Measurements from ENCODE around the gene ELMOD1.

Gene ELMOD1

GRCh38 chr11:107587306-107587979 is 3.5 kb upstream of the ELMOD1 start:
- FAIRE-seq = no peak

DNA sequence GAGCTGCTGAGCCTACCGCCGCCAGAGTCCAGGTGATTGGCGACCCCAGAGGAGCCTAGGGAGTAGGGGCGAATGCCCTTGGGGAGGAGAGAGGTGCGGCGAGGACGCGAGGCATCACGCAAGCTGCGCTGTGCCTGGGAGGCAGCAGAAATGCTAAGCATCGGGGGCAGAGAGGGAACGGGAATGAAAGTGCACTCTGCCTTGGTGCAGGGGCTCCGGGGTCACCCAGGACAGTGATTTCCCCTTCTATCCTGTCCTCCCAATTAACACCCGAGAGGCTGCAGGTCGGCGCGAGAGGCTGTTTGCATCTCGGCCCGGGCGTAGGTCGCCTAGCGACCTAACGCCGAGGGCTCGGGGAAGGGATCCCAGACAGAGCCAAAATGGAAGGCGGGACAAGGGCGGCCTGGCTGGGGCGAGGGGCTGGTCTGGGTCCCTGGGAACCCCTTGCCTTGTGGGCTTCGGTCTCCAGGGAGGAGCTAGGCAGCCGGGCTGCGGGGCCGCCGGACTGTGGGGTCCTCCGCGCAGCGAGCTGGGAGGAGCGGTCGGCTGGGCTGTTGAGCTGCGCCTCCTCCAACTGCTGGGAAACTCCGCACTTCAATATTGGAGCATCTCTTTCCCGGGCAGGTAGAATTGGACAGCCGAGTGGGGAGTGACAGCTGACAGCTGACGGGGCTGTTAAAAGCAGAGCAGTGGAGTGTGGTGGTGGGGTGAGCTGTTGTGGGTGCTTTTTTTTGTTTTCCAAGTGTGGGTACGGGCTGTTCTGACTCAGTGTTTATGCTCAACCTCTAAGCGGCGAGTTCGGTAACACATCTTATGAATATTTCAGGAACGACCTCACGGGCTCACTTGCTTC is 657 bp downstream of the ELMOD1 start:
- FAIRE-seq = no peak

DNA sequence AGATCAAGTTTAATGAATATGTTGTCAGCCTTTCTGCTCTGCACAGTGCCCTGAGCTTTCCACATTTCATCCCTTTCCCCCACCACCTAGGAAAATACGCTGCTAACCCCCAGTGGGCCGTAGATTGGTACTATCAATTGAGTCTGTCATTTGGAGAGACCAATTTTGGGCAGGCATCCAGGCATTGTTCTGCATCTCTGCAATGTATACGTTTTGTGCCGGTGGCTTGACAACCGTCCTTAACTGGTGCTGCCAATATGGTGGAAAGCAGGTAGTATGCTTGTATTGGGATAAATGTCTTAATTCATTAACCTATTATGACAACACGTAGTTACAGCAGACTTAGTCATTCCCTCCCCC is 1.3 kb downstream of the ELMOD1 start:
- FAIRE-seq = no peak

- FAIRE-seq = no peak
Observed at GRCh38 chr11:107592813-107593212, 1.9 kb downstream of the ELMOD1 start.

- FAIRE-seq = no peak
Observed at GRCh38 chr11:107593951-107594350, 3.0 kb downstream of the ELMOD1 start.

DNA sequence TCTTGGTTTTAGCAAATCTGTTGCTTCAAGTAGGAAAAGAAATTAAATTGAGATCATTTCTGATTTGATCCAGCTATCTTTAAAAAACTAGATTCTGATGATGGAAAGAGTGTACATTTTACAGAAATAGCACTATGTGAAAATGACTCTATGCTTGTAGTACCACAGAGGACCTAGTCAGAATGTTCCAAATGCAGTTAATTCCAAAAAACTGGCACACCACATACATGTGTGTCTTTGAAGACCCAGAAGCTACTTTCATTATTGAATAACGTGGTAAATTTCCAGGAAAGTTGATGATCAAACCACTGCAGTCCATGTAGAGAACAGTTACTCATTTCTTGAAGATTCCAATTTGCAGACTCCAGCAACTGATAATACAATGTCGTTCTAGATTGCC is 3.8 kb downstream of the ELMOD1 start:
- no peak for FAIRE-seq

GRCh38 chr11:107598225-107599139 is 7.5 kb downstream of the ELMOD1 start:
- FAIRE-seq = no peak

- FAIRE-seq = peak; percentile 59
Observed at GRCh38 chr11:107605061-107606006, 14.4 kb downstream of the ELMOD1 start.

DNA sequence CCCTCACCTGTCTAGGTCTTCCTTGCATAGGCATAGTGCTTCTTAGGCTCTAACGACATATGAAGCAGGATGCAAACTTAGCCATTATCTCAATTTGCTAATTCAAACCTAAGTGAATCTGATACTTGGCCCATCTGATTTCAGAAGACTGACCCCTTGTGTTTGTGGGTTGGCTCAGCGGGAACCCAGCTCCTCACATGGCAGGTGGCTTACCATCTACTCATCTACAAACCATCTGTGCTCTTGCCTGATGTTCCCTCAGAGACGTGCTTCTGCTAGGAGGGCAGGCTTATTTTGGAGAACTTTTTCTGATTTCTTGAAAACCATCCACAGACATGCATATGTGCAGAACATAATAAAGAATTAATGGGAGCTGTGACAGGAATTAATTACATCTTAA is 15.2 kb downstream of the ELMOD1 start:
- no peak for FAIRE-seq

GRCh38 chr11:107608809-107609208 is 17.9 kb downstream of the ELMOD1 start:
- FAIRE-seq = no peak

DNA sequence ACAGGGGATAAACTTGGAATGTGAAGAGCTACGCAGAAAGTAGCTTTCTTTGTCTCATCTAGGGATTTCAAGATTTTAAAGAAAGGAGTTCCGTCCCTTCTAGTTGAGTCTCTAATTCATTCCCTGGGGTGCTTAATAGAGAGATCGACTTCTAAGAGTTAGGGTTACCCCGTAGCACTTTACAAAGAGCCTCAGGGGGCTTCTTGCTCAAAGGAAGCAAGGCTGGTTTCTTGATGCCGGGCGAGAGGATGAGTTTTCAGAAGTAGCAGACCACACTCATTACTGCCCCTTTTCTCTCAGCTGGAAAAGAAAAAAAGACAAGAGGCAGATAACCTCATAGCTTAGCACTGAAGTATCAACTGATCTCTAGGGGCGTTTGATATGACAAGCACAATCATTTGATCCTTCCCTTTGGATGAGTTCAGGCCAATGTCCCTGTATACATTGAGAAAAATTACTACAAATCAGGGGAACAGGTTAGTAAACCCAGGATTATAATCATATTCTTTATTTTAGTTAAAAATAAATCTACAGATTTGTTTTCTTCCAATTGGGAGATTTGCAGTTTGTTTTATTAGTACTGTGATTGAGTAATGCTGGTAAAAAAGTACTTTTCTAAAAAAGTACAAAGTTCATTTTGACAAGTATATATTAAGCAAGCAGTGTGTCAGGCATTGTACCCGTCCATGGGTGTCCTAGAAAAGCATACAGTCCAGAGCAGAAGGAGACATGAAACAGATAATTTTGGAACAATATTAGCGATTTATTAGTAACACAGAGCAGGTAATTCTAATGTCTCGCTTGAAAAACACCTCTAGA is 18.7 kb downstream of the ELMOD1 start:
- FAIRE-seq = no peak

- FAIRE-seq = no peak
Observed at GRCh38 chr11:107612445-107612844, 21.5 kb downstream of the ELMOD1 start.

- FAIRE-seq = no peak
Observed at GRCh38 chr11:107619926-107620325, 29.0 kb downstream of the ELMOD1 start.

- FAIRE-seq = no peak
Observed at GRCh38 chr11:107621081-107621480, 30.1 kb downstream of the ELMOD1 start.

DNA sequence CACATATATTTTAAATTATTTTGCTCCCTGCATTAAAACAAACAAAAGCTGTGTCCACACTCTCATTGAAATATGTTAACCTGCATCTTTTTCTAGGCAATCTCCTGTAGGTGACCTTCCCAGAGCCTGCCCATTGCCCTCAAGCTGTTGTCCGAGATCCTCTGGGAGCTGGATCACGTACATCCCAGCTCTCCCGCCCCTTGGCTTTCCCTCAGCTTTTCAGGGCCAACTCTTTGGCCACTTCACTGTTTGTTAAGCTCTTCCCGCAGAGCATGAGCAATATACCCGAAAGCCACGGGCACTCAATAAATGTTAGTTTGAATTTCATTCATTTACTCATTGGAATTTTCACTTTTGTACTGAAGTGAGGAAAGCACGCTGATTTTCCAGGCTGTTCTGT is 32.2 kb downstream of the ELMOD1 start:
- no peak for FAIRE-seq

- no peak for FAIRE-seq
Observed at GRCh38 chr11:107624983-107625684, 34.2 kb downstream of the ELMOD1 start.

- FAIRE-seq = no peak
Observed at GRCh38 chr11:107625685-107625989, 34.7 kb downstream of the ELMOD1 start.

DNA sequence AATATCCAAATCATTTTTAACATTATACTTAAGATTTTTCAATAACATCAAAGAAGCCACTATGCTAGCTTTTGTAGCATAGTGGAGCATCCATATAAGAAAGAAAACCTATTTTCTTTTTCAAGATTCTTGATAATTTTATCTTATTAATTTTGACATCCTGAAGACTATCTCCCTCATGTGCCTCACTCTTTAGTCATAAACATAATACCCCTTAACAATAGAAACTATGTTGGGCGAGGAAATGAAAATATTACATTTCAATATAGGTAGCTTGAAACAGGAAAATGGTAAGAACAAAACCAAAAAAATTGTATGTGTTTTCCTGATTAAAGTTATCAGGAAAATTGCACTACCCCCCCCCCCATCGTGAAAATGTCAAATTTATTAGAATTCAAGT is 40.1 kb downstream of the ELMOD1 start:
- no peak for FAIRE-seq

- no peak for FAIRE-seq
Observed at GRCh38 chr11:107631931-107632330, 41.0 kb downstream of the ELMOD1 start.

DNA sequence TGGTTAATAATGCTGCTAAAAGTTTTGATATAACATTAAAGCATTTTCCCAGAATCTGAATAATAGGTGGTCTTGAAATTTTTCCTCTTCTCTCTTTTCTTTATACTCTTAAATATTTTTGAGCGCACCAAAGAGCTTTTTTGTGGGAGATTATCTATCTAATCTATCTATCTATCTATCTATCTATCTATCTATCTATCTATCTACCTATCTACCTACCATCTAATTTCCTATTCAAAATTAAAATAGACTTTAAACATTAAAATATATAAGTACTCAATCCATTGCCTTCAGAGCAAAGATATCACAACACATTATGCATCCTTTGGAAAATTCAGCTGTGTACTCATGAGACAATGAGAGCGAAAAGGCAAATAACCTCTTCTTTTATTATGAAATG is 55.8 kb downstream of the ELMOD1 start:
- no peak for FAIRE-seq

- no peak for FAIRE-seq
Observed at GRCh38 chr11:107648242-107648641, 57.3 kb downstream of the ELMOD1 start.
